HG02885 (cell line): ENCODE measurements around the gene UGT1A9.
"Not testable (repeated sequence)": the region's sequence is repeated elsewhere in the genome, so short reads cannot be mapped to it uniquely, and the experiment has no call there.

Source experiments
- ATAC-seq: cut with Tn5 transposase; IDR thresholded peaks from one replicate; pipeline ENCODE4 v1.9.1; 2021; ENCODE audit warnings: mild to moderate bottlenecking; ENCODE audit not compliant: unreplicated experiment, poor library complexity

The UGT1A9 gene

GRCh38 chr2:233707940-233708644 lies 36.4 kb downstream of the UGT1A9 start:
- no peak for ATAC-seq

GRCh38 chr2:233708942-233709341 lies 37.2 kb downstream of the UGT1A9 start:
- no peak for ATAC-seq

- no peak for ATAC-seq
Measured at GRCh38 chr2:233711312-233712008, 39.8 kb downstream of the UGT1A9 start.

- ATAC-seq, result no peak
Measured at GRCh38 chr2:233712611-233713261, 41.0 kb downstream of the UGT1A9 start, which contains the start of gene UGT1A5. TSS of gene UGT1A5 (plus strand) at chr2:233712907. CDS start at chr2:233712992, 85 bp downstream.

GRCh38 chr2:233713262-233713615 lies 41.5 kb downstream of the UGT1A9 start:
- no peak for ATAC-seq

GRCh38 chr2:233714121-233714520 lies 42.4 kb downstream of the UGT1A9 start:
- ATAC-seq, result no peak

- no peak for ATAC-seq
Measured at GRCh38 chr2:233718552-233718951, 46.9 kb downstream of the UGT1A9 start, which contains the start of gene UGT1A4. TSS of gene UGT1A4 (plus strand) at chr2:233718736. CDS start at chr2:233718821, 85 bp downstream.

DNA sequence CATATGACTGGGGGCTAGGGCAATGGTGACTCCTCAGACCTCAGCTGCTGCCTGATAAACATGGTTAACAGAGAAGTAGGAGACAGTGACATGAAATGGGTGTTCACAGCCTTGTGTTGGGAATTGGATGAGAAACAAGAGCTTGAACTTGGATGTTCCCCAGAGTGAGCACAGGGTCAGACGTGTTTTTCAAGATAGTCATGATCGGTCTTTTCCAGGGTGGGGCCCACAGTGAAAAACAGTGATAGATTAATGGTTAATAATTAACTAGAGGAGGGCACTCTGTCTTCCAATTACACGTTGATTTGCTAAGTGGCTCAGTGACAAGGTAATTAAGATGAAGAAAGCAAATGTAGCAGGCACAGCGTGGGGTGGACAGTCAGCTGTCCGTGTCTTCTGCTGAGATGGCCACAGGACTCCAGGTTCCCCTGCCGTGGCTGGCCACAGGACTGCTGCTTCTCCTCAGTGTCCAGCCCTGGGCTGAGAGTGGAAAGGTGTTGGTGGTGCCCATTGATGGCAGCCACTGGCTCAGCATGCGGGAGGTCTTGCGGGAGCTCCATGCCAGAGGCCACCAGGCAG lies 57.1 kb downstream of the UGT1A9 start, which contains the start of gene UGT1A3:
TSS of gene UGT1A3 (plus strand) at position 320 of the 579 bp plus-strand sequence. CDS start at position 405, 85 bp downstream.
- no peak for ATAC-seq

GRCh38 chr2:233736868-233737653 lies 65.4 kb downstream of the UGT1A9 start:
- ATAC-seq, result not testable (repeated sequence)

GRCh38 chr2:233740870-233741269 lies 69.2 kb downstream of the UGT1A9 start:
- ATAC-seq, result no peak

DNA sequence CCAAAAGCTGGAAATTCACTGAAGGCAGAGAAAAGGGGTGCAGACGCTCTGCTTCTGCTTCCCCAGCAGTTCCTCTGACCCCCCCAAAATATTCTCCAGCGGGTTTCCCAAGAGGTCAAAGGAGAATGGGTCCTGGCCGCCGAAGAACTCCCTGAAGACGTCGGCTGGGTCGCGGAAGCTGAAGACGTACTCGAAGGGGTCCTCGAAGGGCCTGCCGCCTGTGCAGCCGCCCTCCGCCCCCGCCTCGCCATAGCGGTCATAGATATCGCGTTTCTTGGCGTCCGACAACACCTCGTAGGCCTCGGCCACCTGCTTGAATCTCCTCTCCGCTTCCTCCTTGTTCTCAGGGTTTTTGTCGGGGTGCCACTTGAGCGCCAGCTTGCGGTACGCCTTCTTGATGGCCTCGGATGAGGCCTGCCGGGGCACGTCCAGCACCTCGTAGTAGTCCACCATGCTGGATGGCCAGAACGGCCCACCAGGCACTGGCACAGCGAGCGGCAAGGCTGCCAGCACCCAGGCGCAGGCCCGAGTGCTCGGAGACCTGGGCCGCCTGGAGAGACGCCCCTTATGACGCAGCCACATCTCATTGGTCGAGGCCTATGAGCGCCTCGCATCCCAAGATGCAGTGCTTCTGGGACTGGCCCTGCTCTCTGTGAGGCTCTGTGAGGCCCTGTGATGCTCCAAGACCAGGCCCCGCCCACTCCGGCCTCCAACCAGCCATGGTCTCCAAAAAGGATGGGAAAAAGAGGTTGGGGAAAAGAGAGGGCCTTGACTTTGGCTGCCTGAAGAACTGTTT lies 72.0 kb downstream of the UGT1A9 start:
- no peak for ATAC-seq

GRCh38 chr2:233745073-233745755 lies 73.5 kb downstream of the UGT1A9 start:
- ATAC-seq, result no peak

DNA sequence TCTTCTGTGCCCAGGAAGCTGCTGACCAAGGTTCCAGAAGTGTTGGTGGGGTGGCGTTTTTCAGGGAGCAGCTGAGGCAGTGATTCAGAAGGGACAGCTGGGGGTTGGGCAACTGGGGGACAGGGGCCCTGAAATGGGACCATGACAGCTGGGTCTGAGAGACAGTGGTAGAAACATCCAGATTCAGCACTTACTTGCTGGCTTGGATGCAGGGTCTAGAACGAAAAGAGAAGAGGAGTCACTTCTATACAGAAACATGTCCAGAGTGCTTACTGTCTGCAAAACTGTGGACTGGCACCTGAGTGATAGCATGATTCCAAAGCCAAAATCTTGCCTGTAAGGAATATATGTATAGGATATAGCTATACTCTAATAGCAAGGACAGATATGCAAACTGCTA lies 74.1 kb downstream of the UGT1A9 start:
- not testable (repeated sequence) for ATAC-seq

DNA sequence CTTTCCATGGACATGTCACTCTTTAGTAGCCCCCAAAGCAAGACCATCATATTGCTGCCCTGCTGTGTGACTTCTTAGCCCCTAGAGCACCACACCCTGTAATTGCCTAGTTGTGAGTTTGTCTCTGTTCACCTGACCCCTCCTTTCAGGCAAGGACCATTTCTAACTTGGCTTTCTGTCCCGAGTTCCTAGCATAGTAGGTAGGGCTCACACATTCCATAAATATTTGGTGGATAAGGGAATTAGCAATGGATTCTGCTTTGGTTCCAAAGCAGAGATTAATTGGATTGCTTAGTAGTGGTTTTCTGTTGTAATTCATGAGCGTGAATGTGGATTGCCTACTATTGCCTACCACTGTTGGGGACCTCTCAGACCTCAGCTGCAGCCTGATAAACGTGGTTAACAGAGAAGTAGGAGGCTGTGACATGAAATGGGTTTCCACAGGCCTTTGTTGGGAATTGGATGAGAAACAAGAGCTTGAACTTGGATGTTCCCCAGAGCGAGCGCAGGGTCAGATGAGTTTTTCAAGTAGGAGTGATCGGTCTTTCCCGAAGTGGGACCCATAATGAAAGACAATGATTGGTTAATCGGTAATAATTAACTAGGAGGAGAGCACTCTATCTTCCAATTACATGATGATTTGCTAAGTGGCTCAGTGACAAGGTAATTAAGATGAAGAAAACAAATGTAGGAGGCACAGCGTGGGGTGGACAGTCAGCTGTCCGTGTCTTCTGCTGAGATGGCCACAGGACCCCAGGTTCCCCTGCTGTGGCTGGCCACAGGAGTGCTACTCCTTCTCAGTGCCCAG lies 75.0 kb downstream of the UGT1A9 start:
- no peak for ATAC-seq

DNA sequence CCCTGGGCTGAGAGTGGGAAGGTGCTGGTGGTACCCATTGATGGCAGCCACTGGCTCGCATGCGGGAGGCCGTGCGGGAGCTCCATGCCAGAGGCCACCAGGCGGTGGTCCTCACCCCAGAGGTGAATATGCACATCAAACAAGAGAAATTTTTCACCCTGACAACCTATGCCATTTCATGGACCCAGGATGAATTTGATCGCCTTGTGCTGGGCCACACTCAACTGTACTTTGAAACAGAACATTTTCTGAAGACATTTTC lies 75.5 kb downstream of the UGT1A9 start:
- no peak for ATAC-seq

DNA sequence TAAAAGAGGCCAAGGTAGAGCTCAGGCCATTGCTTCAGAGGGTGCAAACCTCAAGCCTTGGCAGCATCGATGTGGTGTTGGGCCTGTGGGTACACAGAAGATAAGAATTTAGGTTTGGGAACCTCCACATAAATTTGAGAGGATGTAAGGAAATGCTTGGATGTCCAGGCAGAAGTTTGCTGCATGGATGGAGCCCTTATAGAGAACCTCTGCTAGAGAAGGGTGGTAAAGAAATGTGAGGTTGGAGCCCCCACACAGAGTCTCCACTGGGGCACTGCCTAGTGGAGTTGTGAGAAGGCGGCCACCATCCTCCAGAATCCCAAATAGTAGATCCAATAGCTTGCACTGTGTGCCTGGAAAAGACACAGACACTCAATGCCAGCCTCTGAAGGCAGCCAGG lies 79.0 kb downstream of the UGT1A9 start:
- ATAC-seq, result not testable (repeated sequence)

GRCh38 chr2:233751212-233752009 lies 79.7 kb downstream of the UGT1A9 start:
- ATAC-seq, result not testable (repeated sequence)
